Spinal cord (tissue), 10 donors: ENCODE measurements around the gene VAT1. TPM values are rescaled to one million over a fixed set of nuclear protein-coding genes. Genes with fewer than 3 reads are reported as not detected.
"Not testable (repeated sequence)": the region's sequence is repeated elsewhere in the genome, so short reads cannot be mapped to it uniquely, and the experiment has no call there.

Experiments
- DNase-seq, 6 donors: peaks; one replicate each; pipeline versions ENCODE4 v3.0.0 to v3.0.0-alpha.2; 2013 to 2015; ENCODE audit warnings: low spot score in 6 of 6, low read depth in 4 of 6
- H3K27ac ChIP-seq: one replicate; pipeline ENCODE4 v1.5.1; 2013; ENCODE audit warnings: low read depth, low read length, control low read depth
- H3K27me3 ChIP-seq: one replicate; pipeline ENCODE4 v1.6.1; 2013; ENCODE audit warnings: low read length; ENCODE audit not compliant: control insufficient read depth, insufficient read depth
- H3K36me3 ChIP-seq: one replicate; pipeline ENCODE4 v1.6.1; 2013; ENCODE audit warnings: low read length; ENCODE audit not compliant: control insufficient read depth, insufficient read depth
- H3K4me1 ChIP-seq: one replicate; pipeline ENCODE4 v1.6.1; 2013; ENCODE audit warnings: low read length; ENCODE audit not compliant: control insufficient read depth, insufficient read depth
- H3K4me3 ChIP-seq: one replicate; pipeline ENCODE4 v1.5.1; 2013; ENCODE audit warnings: low read depth, low read length, control low read depth
- H3K9me3 ChIP-seq: one replicate; pipeline ENCODE4 v1.6.1; 2013; ENCODE audit warnings: low read length; ENCODE audit not compliant: control insufficient read depth, insufficient read depth
- WGBS: methylation state at CpG from one replicate; pipeline ENCODE4 v1.1.5; 2013; ENCODE audit warnings: missing lambda C conversion rate; ENCODE audit not compliant: insufficient coverage; 5-methylcytosine and 5-hydroxymethylcytosine counted together
- long read RNA-seq, 4 donors: transcript quantifications; one replicate each; lab custom pipeline, GENCODE V29; 2026
- polyA plus RNA-seq, 2 donors: library from polyadenylated mRNA; unstranded; fragments of 120-200 nt; gene quantifications; one replicate each; pipeline ENCODE4 v1.2.1, GENCODE V29; 2013; ENCODE audit not compliant: insufficient read length in 2 of 2
- total RNA-seq, 2 donors: library from RNA; depleted of rRNA in 1 of 2; stranded (reverse); fragments of 120-200 nt in 1 of 2; fragments of >200 nt in 1 of 2; gene quantifications; one replicate each; pipeline versions ENCODE4 v1.2.3 to v1.2.4, GENCODE V29; 2013 to 2014
- donor health status: healthy.

Gene VAT1
- total RNA-seq (100 to 1,000 TPM in 1 of 2 donors, 10 to 100 TPM in 1; 80.8 to 139 TPM), polyA plus RNA-seq (100 to 1,000 TPM; 225 to 239 TPM)
- long read RNA-seq, donor 1, transcript VAT1-201 (6 exons, 2,734 nt), result major isoform, 62 of 311 reads
- long read RNA-seq, donor 1, partial matches to known transcripts, result 215 of 311 reads
- long read RNA-seq, donor 1, other reads (novel, unspliced or antisense), result 33 of 311 reads
- long read RNA-seq, donor 2, transcript VAT1-201 (6 exons, 2,734 nt), result major isoform, 20 of 20 reads
- long read RNA-seq, donor 2, partial matches to known transcripts, result 0 of 20 reads
- long read RNA-seq, donor 2, other reads (novel, unspliced or antisense), result 0 of 20 reads
- long read RNA-seq, donor 3, transcript VAT1-201 (6 exons, 2,734 nt), result major isoform, 44 of 45 reads
- long read RNA-seq, donor 3, partial matches to known transcripts, result 0 of 45 reads
- long read RNA-seq, donor 3, other reads (novel, unspliced or antisense), result 0 of 45 reads
- long read RNA-seq, donor 4, transcript VAT1-201 (6 exons, 2,734 nt), result major isoform, 24 of 37 reads
- long read RNA-seq, donor 4, partial matches to known transcripts, result 7 of 37 reads
- long read RNA-seq, donor 4, other reads (novel, unspliced or antisense), result 5 of 37 reads

GRCh38 chr17:43021741-43022512, at the start of gene VAT1:
VAT1 (minus strand) TSS chr17:43022385; CDS start chr17:43022322, 63 bp downstream.
- DNase-seq, result peak in 3 of 6 donors; percentile 69 to 94 (median 93)
- under 1% methylated on average over 78 of the region's 80 CpGs for WGBS
- no peaks in the 10 kb centered on the region for H3K9me3 ChIP-seq
- peaks cover 14% of the 10 kb centered on the region for H3K36me3 ChIP-seq
- H3K27ac ChIP-seq, result peak within 1 kb of the TSS; percentile 77
- no peaks in the 10 kb centered on the region for H3K27me3 ChIP-seq
- peak within 1 kb of the TSS; percentile 88 for H3K4me3 ChIP-seq
- H3K4me1 ChIP-seq, result peaks cover 64% of the 10 kb centered on the region

- no peaks in the 10 kb centered on the region for H3K27me3 ChIP-seq
- H3K4me3 ChIP-seq, result no peak overlapping the region
- no peaks in the 10 kb centered on the region for H3K36me3 ChIP-seq
- no peaks in the 10 kb centered on the region for H3K4me1 ChIP-seq
- DNase-seq, result no peak
- no peaks in the 10 kb centered on the region for H3K9me3 ChIP-seq
- WGBS, result 67% methylated on average over 1 of the region's 1 CpG
- no peak overlapping the region for H3K27ac ChIP-seq
Observed at GRCh38 chr17:43070872-43071271, 48.7 kb upstream of the VAT1 start.

GRCh38 chr17:43070257-43070656, 48.1 kb upstream of the VAT1 start:
- Histone ChIP-seq H3K27ac (no peak overlapping the region), H3K4me1 (no peaks in the 10 kb centered on the region), H3K27me3 (no peaks in the 10 kb centered on the region), H3K36me3 (no peaks in the 10 kb centered on the region), H3K9me3 (no peaks in the 10 kb centered on the region), H3K4me3 (no peak overlapping the region)
- no peak for DNase-seq
- no CpG with 5 or more reads among the region's 1 CpG for WGBS

GRCh38 chr17:43069368-43069898, 47.2 kb upstream of the VAT1 start:
- Histone ChIP-seq H3K36me3 (no peaks in the 10 kb centered on the region), H3K27ac (no peak overlapping the region), H3K27me3 (no peaks in the 10 kb centered on the region), H3K4me1 (no peaks in the 10 kb centered on the region), H3K9me3 (no peaks in the 10 kb centered on the region), H3K4me3 (no peak overlapping the region)
- DNase-seq, result no peak
- whole genome bisulfite sequencing, result 45% methylated on average over 3 of the region's 3 CpGs

- Histone ChIP-seq H3K9me3 (no peaks in the 10 kb centered on the region), H3K27me3 (no peaks in the 10 kb centered on the region), H3K4me1 (no peaks in the 10 kb centered on the region), H3K27ac (no peak overlapping the region), H3K4me3 (no peak overlapping the region), H3K36me3 (no peaks in the 10 kb centered on the region)
- DNase-seq, result peak in 1 of 6 donors; percentile 51
- 86% methylated on average over 3 of the region's 6 CpGs for WGBS
Observed at GRCh38 chr17:43068570-43069367, 46.6 kb upstream of the VAT1 start.

GRCh38 chr17:43062984-43063638, 40.9 kb upstream of the VAT1 start:
- Histone ChIP-seq H3K27ac (no peak overlapping the region), H3K36me3 (no peaks in the 10 kb centered on the region), H3K4me3 (no peak overlapping the region), H3K27me3 (no peaks in the 10 kb centered on the region), H3K9me3 (no peaks in the 10 kb centered on the region), H3K4me1 (no peaks in the 10 kb centered on the region)
- WGBS, result 91% methylated on average over 4 of the region's 10 CpGs
- DNase-seq, result peak in 1 of 6 donors; percentile 18

GRCh38 chr17:43056051-43056450, 33.9 kb upstream of the VAT1 start:
- DNase-seq, result no peak
- no peaks in the 10 kb centered on the region for H3K27me3 ChIP-seq
- H3K4me3 ChIP-seq, result no peak overlapping the region
- WGBS, result no CpG with 5 or more reads among the region's 7 CpGs
- no peak overlapping the region for H3K27ac ChIP-seq
- H3K4me1 ChIP-seq, result no peaks in the 10 kb centered on the region
- H3K9me3 ChIP-seq, result no peaks in the 10 kb centered on the region
- peaks cover 3% of the 10 kb centered on the region for H3K36me3 ChIP-seq

GRCh38 chr17:43053008-43053407, 30.8 kb upstream of the VAT1 start:
- not testable (repeated sequence) for H3K27me3 ChIP-seq, H3K4me1 ChIP-seq, H3K4me3 ChIP-seq, DNase-seq, H3K27ac ChIP-seq, H3K36me3 ChIP-seq, H3K9me3 ChIP-seq
- 100% methylated on average over 4 of the region's 7 CpGs for WGBS
